HepG2 (cell line): ENCODE measurements around the gene MSMO1. TPM values are rescaled to one million over a fixed set of nuclear protein-coding genes. Genes with fewer than 3 reads are reported as not detected.

ENCODE experiments used
- ETS1 ChIP-seq: sonication (generic); formaldehyde crosslinking; IDR thresholded peaks from 2 replicates; pipeline ENCODE4 v1.4.0; 2020; ENCODE audit warnings: missing genetic modification reagents
- HMGXB4 ChIP-seq, 2 experiments: sonication (generic) in 1 of 2; formaldehyde crosslinking in 1 of 2; IDR thresholded peaks; 2 replicates each; pipeline versions ENCODE4 v1.4.0 to v1.6.1; 2018 to 2020; ENCODE audit warnings: missing genetic modification reagents in 2 of 2, borderline replicate concordance in 1 of 2, low read depth in 1 of 2, mild to moderate bottlenecking in 1 of 2, missing biosample characterization in 1 of 2
- MIER2 ChIP-seq: IDR thresholded peaks from 2 replicates; pipeline ENCODE4 v1.6.1; 2016; ENCODE audit warnings: missing biosample characterization, missing genetic modification reagents
- MTF2 ChIP-seq: sonication (generic); formaldehyde crosslinking; IDR thresholded peaks from 2 replicates; pipeline ENCODE4 v1.5.0; 2020; ENCODE audit warnings: missing genetic modification reagents, borderline replicate concordance
- MXD1 ChIP-seq: sonication (generic); formaldehyde crosslinking; IDR thresholded peaks from 2 replicates; pipeline ENCODE4 v1.4.0; 2020; ENCODE audit warnings: mild to moderate bottlenecking, missing genetic modification reagents
- NAIF1 ChIP-seq: sonication (generic); formaldehyde crosslinking; IDR thresholded peaks from 2 replicates; pipeline ENCODE4 v1.5.0; 2020; ENCODE audit warnings: mild to moderate bottlenecking, missing genetic modification reagents, borderline replicate concordance
- NKX3-1 ChIP-seq: sonication (generic); formaldehyde crosslinking; IDR thresholded peaks from 2 replicates; pipeline ENCODE4 v1.5.0; 2020; ENCODE audit warnings: missing genetic modification reagents
- PATZ1 ChIP-seq: sonication (generic); formaldehyde crosslinking; IDR thresholded peaks from 2 replicates; pipeline ENCODE4 v1.4.0; 2020; ENCODE audit warnings: missing genetic modification reagents
- PBX3 ChIP-seq: sonication (generic); formaldehyde crosslinking; IDR thresholded peaks from 2 replicates; pipeline ENCODE4 v1.8.1; 2023; ENCODE audit warnings: missing genetic modification reagents, inconsistent platforms, borderline replicate concordance
- PLSCR1 ChIP-seq: sonication (generic); formaldehyde crosslinking; IDR thresholded peaks from 2 replicates; pipeline ENCODE4 v1.5.0; 2020; ENCODE audit warnings: missing genetic modification reagents, mild to moderate bottlenecking, borderline replicate concordance
- SALL2 ChIP-seq: sonication (generic); formaldehyde crosslinking; IDR thresholded peaks from 2 replicates; pipeline ENCODE4 v1.8.1; 2023; ENCODE audit warnings: mild to moderate bottlenecking, missing genetic modification reagents, inconsistent platforms
- SMYD3 ChIP-seq: sonication (generic); formaldehyde crosslinking; IDR thresholded peaks from 2 replicates; pipeline ENCODE4 v1.8.1; 2023; ENCODE audit warnings: mild to moderate bottlenecking, missing genetic modification reagents
- STAT5B ChIP-seq: sonication (generic); formaldehyde crosslinking; IDR thresholded peaks from 2 replicates; pipeline ENCODE4 v1.4.0; 2020; ENCODE audit warnings: missing genetic modification reagents
- ZBTB26 ChIP-seq: IDR thresholded peaks from 2 replicates; pipeline ENCODE4 v1.6.1; 2016; ENCODE audit warnings: missing compliant biosample characterization, missing genetic modification reagents, borderline replicate concordance
- ZC3H13 ChIP-seq: sonication (generic); formaldehyde crosslinking; IDR thresholded peaks from 2 replicates; pipeline ENCODE4 v1.8.1; 2023; ENCODE audit warnings: mild to moderate bottlenecking, missing genetic modification reagents, moderate library complexity
- ZNF10 ChIP-seq: sonication (generic); formaldehyde crosslinking; IDR thresholded peaks from 2 replicates; pipeline ENCODE4 v1.4.0; 2020; ENCODE audit warnings: mild to moderate bottlenecking, low read depth, missing genetic modification reagents, borderline replicate concordance
- ZNF44 ChIP-seq: sonication (generic); formaldehyde crosslinking; IDR thresholded peaks from 2 replicates; pipeline ENCODE4 v1.5.1; 2020; ENCODE audit warnings: mild to moderate bottlenecking, missing genetic modification reagents
- ZNF446 ChIP-seq: sonication (generic); formaldehyde crosslinking; IDR thresholded peaks from 2 replicates; pipeline ENCODE4 v1.5.0; 2020; ENCODE audit warnings: mild to moderate bottlenecking, missing genetic modification reagents
- ZNF543 ChIP-seq: sonication (generic); formaldehyde crosslinking; IDR thresholded peaks from 2 replicates; pipeline ENCODE4 v1.4.0; 2020; ENCODE audit warnings: mild to moderate bottlenecking, missing genetic modification reagents
- polyA plus RNA-seq, 8 experiments: library from polyadenylated mRNA; depleted of rRNA in 3 of 8; stranded (reverse) in 7 of 8; unstranded in 1 of 8; fragments of >200 nt; fragmentation: Illumina TruSeq in 4 of 8; extraction: Trizol in 4 of 8; gene quantifications; 2 replicates each; pipeline versions ENCODE4 v1.2.1 to v1.2.3, GENCODE V29; 2011 to 2016; ENCODE audit warnings: low read depth in 4 of 8, missing spikeins in 1 of 8, mixed read lengths in 1 of 8; ENCODE audit not compliant: insufficient read depth in 1 of 8
- total RNA-seq, 5 experiments: library from RNA; depleted of rRNA; stranded (reverse); fragments of >200 nt; fragmentation: Illumina TruSeq; extraction: Trizol; gene quantifications; 2 replicates each; pipeline ENCODE4 v1.2.3, GENCODE V29; 2016; ENCODE audit warnings: low read depth in 1 of 5

Gene MSMO1
- total and polyA plus RNA-seq, 2 of the 13 experiments (the other 11 are each of a cell fraction or from before 2014, with no cell fraction given): 98.1 to 216 TPM

- TF ChIP-seq PATZ1 (CRISPR knock-in tag) (peak; percentile 73), NKX3-1 (CRISPR knock-in tag) (peak; percentile 75; the same call in 1 of the 2 replicates), MTF2 (CRISPR knock-in tag) (peak; percentile 71; the same call in 1 of the 2 replicates), MXD1 (CRISPR knock-in tag) (peak; percentile 68; the same call in 1 of the 2 replicates), ZNF44 (no peak), PLSCR1 (CRISPR knock-in tag) (no peak), STAT5B (CRISPR knock-in tag) (no peak), NAIF1 (no peak), ETS1 (CRISPR knock-in tag) (no peak), ZBTB26 (CRISPR knock-in tag) (peak; percentile 36; the same call in 1 of the 2 replicates), PBX3 (CRISPR knock-in tag) (no peak), SMYD3 (no peak), ZNF10 (no peak), ZNF446 (CRISPR knock-in tag) (no peak), HMGXB4 (CRISPR knock-in tag; IDR thresholded peaks at IDR 0.05; ENCODE audit: borderline replicate concordance in 1 of 2, low read depth in 1 of 2) (peak; percentile 95 to 98), SALL2 (CRISPR knock-in tag) (no peak), ZNF543 (CRISPR knock-in tag) (peak; percentile 90), MIER2 (CRISPR knock-in tag) (no peak), ZC3H13 (CRISPR knock-in tag) (peak; percentile 83)
Measured at GRCh38 chr4:165378745-165379677, 51.5 kb downstream of the MSMO1 start, which contains the start of gene CPE (continued).
